HepG2 (cell line): ENCODE data around the gene PBX2.

Experiments
- PLRG1 ChIP-seq: fragments of 450-650 bp; conservative IDR thresholded peaks from 2 replicates; pipeline ENCODE4 v1.6.1; 2016
- POLR2A ChIP-seq, 2 experiments: IDR thresholded peaks; 2 replicates each; pipeline ENCODE4 v1.6.1; 2011; ENCODE audit warnings: low read depth in 2 of 2, low read length in 2 of 2, mild to moderate bottlenecking in 1 of 2, moderate library complexity in 1 of 2; ENCODE audit not compliant: insufficient read depth in 1 of 2
- ZNF274 ChIP-seq: sonication (generic); formaldehyde crosslinking; IDR thresholded peaks from 2 replicates; pipeline ENCODE4 v1.5.1; 2020; ENCODE audit warnings: mild to moderate bottlenecking, missing genetic modification reagents
- ZNF432 ChIP-seq: sonication (generic); formaldehyde crosslinking; IDR thresholded peaks from 2 replicates; pipeline ENCODE4 v1.5.0; 2020; ENCODE audit warnings: missing genetic modification reagents, mild to moderate bottlenecking, borderline replicate concordance

DNA sequence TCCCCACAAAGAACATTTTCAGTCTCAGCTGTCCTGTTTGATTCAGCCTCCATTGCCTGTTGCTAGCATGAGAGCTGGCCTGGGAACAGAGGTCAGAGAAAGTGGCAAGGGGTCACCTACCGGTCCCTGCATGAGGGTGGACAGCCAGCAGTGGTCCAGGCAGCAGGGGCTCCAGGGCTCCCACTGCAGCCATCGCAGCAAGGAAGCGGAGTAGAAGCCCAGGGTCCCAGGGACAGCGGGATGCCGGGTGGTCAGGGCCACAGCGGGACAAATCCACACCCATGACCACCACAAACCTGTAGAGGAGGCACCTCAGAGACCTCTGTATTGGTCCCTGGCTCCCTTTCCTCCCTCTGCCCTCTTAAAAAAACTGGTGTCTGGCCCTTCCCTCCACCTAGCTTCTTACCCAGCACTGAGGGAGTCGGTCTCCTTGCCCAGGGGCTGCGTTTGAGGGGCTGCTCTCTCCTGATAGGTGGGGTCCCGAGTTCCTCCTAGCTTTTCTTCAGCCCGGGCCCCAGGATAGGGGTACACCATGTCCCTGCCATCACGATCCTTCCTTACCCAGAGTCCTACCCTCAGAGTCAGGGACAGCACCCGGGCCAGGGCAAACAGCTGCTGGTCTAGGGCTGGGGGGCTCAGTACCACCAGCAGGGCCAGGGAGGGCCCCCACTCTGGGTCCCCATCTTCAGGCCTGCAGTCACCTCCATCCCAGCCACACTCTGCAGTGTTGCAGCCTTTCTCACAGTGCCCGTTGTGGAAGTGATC lies 10.9 kb upstream of the PBX2 start:
- TF ChIP-seq ZNF432 (CRISPR knock-in tag) (no peak), POLR2A (IDR thresholded peaks at IDR 0.05; ENCODE audit: insufficient read depth in 1 of 2, low read depth in 2 of 2, low read length in 2 of 2) (no peak), ZNF274 (CRISPR knock-in tag) (no peak), PLRG1 (no peak)
